WTC11 (cell line): Measurements from ENCODE around the gene SGTA. TPM values are rescaled to one million over a fixed set of nuclear protein-coding genes. Genes with fewer than 3 reads are reported as not detected.

Experiments used
- ATAC-seq: fragments of 200-7000 bp; cut with Tn5 transposase; 2 replicates; pipeline ENCODE4 v1.10.0; 2021; ENCODE audit warnings: mild to moderate bottlenecking, moderate library complexity
- CTCF ChIA-PET: fragments of 300-600 bp; sonication (Branson Sonifier 250); formaldehyde crosslinking; loops from one replicate; lab custom pipeline; 2021; ENCODE audit warnings: antibody characterized with exemption; lab: Charles Lee
- POLR2A ChIA-PET: fragments of 350-600 bp; sonication (Branson Sonifier 250); formaldehyde crosslinking; loops from one replicate; lab custom pipeline; 2021; ENCODE audit warnings: antibody characterized with exemption; lab: Charles Lee
- DNase-seq: peaks from one replicate; pipeline ENCODE4 v3.0.0; 2021; ENCODE audit warnings: low spot score
- H3K27ac Mint-ChIP-seq: 2 replicates; pipeline ENCODE4 v1.8.0; 2021; ENCODE audit warnings: mixed read lengths
- H3K27me3 Mint-ChIP-seq: 2 replicates; pipeline ENCODE4 v1.8.0; 2021; ENCODE audit warnings: low read depth, mild to moderate bottlenecking, moderate library complexity, mixed read lengths
- H3K36me3 Mint-ChIP-seq: 2 replicates; pipeline ENCODE4 v1.8.0; 2021; ENCODE audit warnings: mixed read lengths
- H3K4me1 Mint-ChIP-seq: 2 replicates; pipeline ENCODE4 v1.8.0; 2022; ENCODE audit warnings: mixed read lengths
- H3K4me3 Mint-ChIP-seq: 2 replicates; pipeline ENCODE4 v1.8.0; 2021; ENCODE audit warnings: mild to moderate bottlenecking, moderate library complexity, mixed read lengths
- H3K9me3 Mint-ChIP-seq: 2 replicates; pipeline ENCODE4 v1.8.0; 2021; ENCODE audit warnings: mixed read lengths
- CDX4 ChIP-seq: fragments of 250-450 bp; sonication (Bioruptor Pico); IDR thresholded peaks from 2 replicates; pipeline ENCODE4 v1.9.0; 2021; ENCODE audit warnings: moderate library complexity, mild to moderate bottlenecking, inconsistent platforms, borderline replicate concordance
- CREM ChIP-seq: sonication (generic); formaldehyde crosslinking; IDR thresholded peaks from 2 replicates; pipeline ENCODE4 v1.8.1; 2022; ENCODE audit warnings: mild to moderate bottlenecking, missing genetic modification reagents, moderate library complexity
- CTCF ChIP-seq: fragments of 200-600 bp; IDR thresholded peaks from 2 replicates; pipeline ENCODE4 v1.8.0; 2022; ENCODE audit warnings: antibody characterized with exemption
- ESRRA ChIP-seq: sonication (generic); formaldehyde crosslinking; IDR thresholded peaks from 2 replicates; pipeline ENCODE4 v1.8.1; 2022; ENCODE audit warnings: mild to moderate bottlenecking, missing genetic modification reagents, borderline replicate concordance
- FOXK1 ChIP-seq: sonication (generic); formaldehyde crosslinking; IDR thresholded peaks from 2 replicates; pipeline ENCODE4 v1.8.0; 2022; ENCODE audit warnings: mild to moderate bottlenecking, moderate library complexity, missing genetic modification reagents
- GABPB1 ChIP-seq: sonication (generic); formaldehyde crosslinking; IDR thresholded peaks from 2 replicates; pipeline ENCODE4 v1.8.1; 2023; ENCODE audit warnings: mild to moderate bottlenecking, missing genetic modification reagents
- GTF2I ChIP-seq: fragments of 250-450 bp; sonication (Bioruptor Pico); conservative IDR thresholded peaks from 2 replicates; pipeline ENCODE4 v1.4.0; 2021; ENCODE audit warnings: mild to moderate bottlenecking
- IRF1 ChIP-seq: sonication (generic); formaldehyde crosslinking; IDR thresholded peaks from 2 replicates; pipeline ENCODE4 v1.8.0; 2023; ENCODE audit warnings: missing genetic modification reagents
- JUN ChIP-seq: sonication (generic); formaldehyde crosslinking; IDR thresholded peaks from 2 replicates; pipeline ENCODE4 v1.8.0; 2023; ENCODE audit warnings: mild to moderate bottlenecking, missing genetic modification reagents
- NFATC4 ChIP-seq: fragments of 250-450 bp; sonication (Bioruptor Pico); IDR thresholded peaks from 2 replicates; pipeline ENCODE4 v1.9.0; 2021; ENCODE audit warnings: mild to moderate bottlenecking
- NR3C1 ChIP-seq: sonication (generic); formaldehyde crosslinking; conservative IDR thresholded peaks from 2 replicates; pipeline ENCODE4 v1.8.1; 2023; ENCODE audit warnings: low read depth, mild to moderate bottlenecking, missing genetic modification reagents
- PRRX2 ChIP-seq: fragments of 250-450 bp; sonication (Bioruptor Pico); IDR thresholded peaks from 2 replicates; pipeline ENCODE4 v1.8.0; 2021; ENCODE audit warnings: mild to moderate bottlenecking
- SOX15 ChIP-seq: fragments of 250-450 bp; sonication (Bioruptor Pico); IDR thresholded peaks from 2 replicates; pipeline ENCODE4 v1.9.0; 2021; ENCODE audit warnings: mild to moderate bottlenecking
- SP1 ChIP-seq: sonication (generic); formaldehyde crosslinking; conservative IDR thresholded peaks from 2 replicates; pipeline ENCODE4 v1.8.1; 2022; ENCODE audit warnings: missing genetic modification reagents
- STAT6 ChIP-seq: sonication (generic); formaldehyde crosslinking; conservative IDR thresholded peaks from 2 replicates; pipeline ENCODE4 v1.8.1; 2023; ENCODE audit warnings: mild to moderate bottlenecking, low read depth, missing genetic modification reagents, moderate library complexity
- ZBTB43 ChIP-seq: sonication (generic); formaldehyde crosslinking; IDR thresholded peaks from 2 replicates; pipeline ENCODE4 v1.8.1; 2023; ENCODE audit warnings: mild to moderate bottlenecking, missing genetic modification reagents
- ZNF416 ChIP-seq: fragments of 250-450 bp; sonication (Bioruptor Pico); IDR thresholded peaks from 2 replicates; pipeline ENCODE4 v1.9.0; 2021; ENCODE audit warnings: mild to moderate bottlenecking, inconsistent platforms
- ZNF532 ChIP-seq: fragments of 250-450 bp; sonication (Bioruptor Pico); IDR thresholded peaks from 2 replicates; pipeline ENCODE4 v1.9.0; 2021; ENCODE audit warnings: mild to moderate bottlenecking, borderline replicate concordance
- total RNA-seq: library from RNA; stranded (reverse); gene quantifications from 3 replicates; pipeline ENCODE4 v1.2.3, GENCODE V29; 2021

SGTA gene
- total RNA-seq, 1 experiment from 2014 or later, result 91.2 TPM

GRCh38 chr19:2724148-2724557 is 58.9 kb downstream of the SGTA start:
- Mint-ChIP-seq H3K9me3 (no peaks in the 10 kb centered on the region), H3K27me3 (peaks cover 5% of the 10 kb centered on the region; the same call in 1 of the 2 replicates), H3K27ac (no peak overlapping the region), H3K4me3 (no peak overlapping the region), H3K4me1 (peaks cover 9% of the 10 kb centered on the region), H3K36me3 (no peaks in the 10 kb centered on the region)
- CTCF ChIA-PET, result interaction anchor here (0.6 to 2.5 kb wide), 3 partner anchors 15 to 76 kb away, joined by 3 to 18 read pairs (median 6); partner anchors contain the start of gene GNG7
- ATAC-seq (no peak), DNase-seq (no peak)
- POLR2A ChIA-PET, result no interaction called here
- TF ChIP-seq IRF1 (CRISPR knock-in tag), result no peak
- no peak for TF ChIP-seq ESRRA (CRISPR knock-in tag)
- no peak for TF ChIP-seq PRRX2 (CRISPR knock-in tag)
- TF ChIP-seq SP1 (CRISPR knock-in tag), result no peak
- no peak for TF ChIP-seq CTCF
- TF ChIP-seq CDX4, result no peak
- TF ChIP-seq ZBTB43 (CRISPR knock-in tag), result no peak
- no peak for TF ChIP-seq ZNF532 (CRISPR knock-in tag)
- TF ChIP-seq NFATC4 (CRISPR knock-in tag), result no peak
- no peak for TF ChIP-seq ZNF416
- no peak for TF ChIP-seq JUN
- TF ChIP-seq GTF2I (CRISPR knock-in tag), result no peak
- no peak for TF ChIP-seq GABPB1 (CRISPR knock-in tag)
- TF ChIP-seq CREM (CRISPR knock-in tag), result no peak
- TF ChIP-seq SOX15 (CRISPR knock-in tag), result no peak
- no peak for TF ChIP-seq NR3C1
- no peak for TF ChIP-seq STAT6 (CRISPR knock-in tag)
- no peak for TF ChIP-seq FOXK1 (CRISPR knock-in tag)
